Mucosa of stomach (tissue), 1 donor: ENCODE data around the gene GRID1.
"Not testable (repeated sequence)": the region's sequence is repeated elsewhere in the genome, so short reads cannot be mapped to it uniquely, and the experiment has no call there.

Experiments used
- H3K27me3 ChIP-seq: one replicate; pipeline ENCODE4 v1.7.0; 2013; ENCODE audit warnings: mild to moderate bottlenecking, low read length; ENCODE audit not compliant: control insufficient read depth, insufficient read depth
- H3K36me3 ChIP-seq: one replicate; pipeline ENCODE4 v1.7.0; 2013; ENCODE audit warnings: low read length; ENCODE audit not compliant: control insufficient read depth, insufficient read depth
- H3K4me1 ChIP-seq: one replicate; pipeline ENCODE4 v1.7.0; 2013; ENCODE audit warnings: mild to moderate bottlenecking, low read length; ENCODE audit not compliant: control insufficient read depth, insufficient read depth
- H3K4me3 ChIP-seq: one replicate; pipeline ENCODE4 v1.7.0; 2013; ENCODE audit warnings: low read length
- H3K9ac ChIP-seq: one replicate; pipeline ENCODE4 v1.7.0; 2013; ENCODE audit warnings: mild to moderate bottlenecking, low read length, moderate library complexity
- H3K9me3 ChIP-seq: one replicate; pipeline ENCODE4 v1.7.0; 2013; ENCODE audit warnings: mild to moderate bottlenecking, low read length, moderate library complexity; ENCODE audit not compliant: control insufficient read depth
- donor health status: Pancreatic carcinoma.

GRID1 gene

GRCh38 chr10:85857791-85858190 is 508.8 kb downstream of the GRID1 start:
- Histone ChIP-seq H3K27me3 (no peaks in the 10 kb centered on the region), H3K36me3 (no peaks in the 10 kb centered on the region), H3K9ac (no peak overlapping the region), H3K9me3 (no peaks in the 10 kb centered on the region), H3K4me3 (no peak overlapping the region), H3K4me1 (no peaks in the 10 kb centered on the region)

GRCh38 chr10:85857305-85857704 is 509.3 kb downstream of the GRID1 start:
- Histone ChIP-seq H3K36me3 (no peaks in the 10 kb centered on the region), H3K9ac (no peak overlapping the region), H3K27me3 (no peaks in the 10 kb centered on the region), H3K4me1 (peaks cover under 1% of the 10 kb centered on the region), H3K9me3 (no peaks in the 10 kb centered on the region), H3K4me3 (no peak overlapping the region)

DNA sequence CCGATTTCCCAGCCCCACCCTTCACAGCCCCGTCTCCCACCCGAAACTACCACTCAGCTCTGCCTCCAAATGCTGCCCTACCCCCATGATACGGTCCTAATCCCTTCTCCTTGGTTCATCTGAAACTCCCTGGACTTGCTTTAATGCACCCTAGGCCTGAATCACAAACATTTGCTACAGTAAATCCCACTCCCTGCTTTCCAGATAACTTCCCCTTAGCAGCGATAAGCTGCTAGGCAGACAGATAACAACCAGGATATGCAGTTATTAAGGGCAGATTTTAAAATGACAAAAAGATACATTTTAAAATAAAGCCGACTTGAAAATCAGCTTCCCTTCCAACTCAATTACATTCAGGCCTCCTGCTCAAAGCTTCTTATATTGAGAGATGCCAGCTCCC is 514.7 kb downstream of the GRID1 start:
- H3K27me3 ChIP-seq: no peaks in the 10 kb centered on the region
- no peaks in the 10 kb centered on the region for H3K9me3 ChIP-seq
- no peak overlapping the region for H3K9ac ChIP-seq
- no peak overlapping the region for H3K4me3 ChIP-seq
- H3K4me1 ChIP-seq: peaks cover 9% of the 10 kb centered on the region
- H3K36me3 ChIP-seq: no peaks in the 10 kb centered on the region

DNA sequence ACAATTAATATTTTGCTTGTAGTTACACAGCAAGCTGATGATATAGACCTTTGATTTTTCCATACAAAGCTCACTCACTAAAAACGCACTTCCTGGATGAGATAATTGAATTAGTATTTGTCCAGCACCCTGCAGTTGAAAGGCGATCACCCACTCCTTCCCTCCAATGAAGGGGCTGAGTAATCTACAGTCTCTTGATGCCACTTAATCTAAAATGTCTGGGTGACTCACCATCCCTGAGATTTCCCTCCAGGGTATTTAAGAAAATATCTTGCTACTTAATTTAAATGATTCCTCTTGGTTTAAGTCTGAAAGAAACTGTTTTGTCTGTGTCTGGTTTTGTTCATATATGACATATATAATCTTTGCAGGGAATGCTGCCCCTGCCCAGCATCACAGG is 515.3 kb downstream of the GRID1 start:
- no peaks in the 10 kb centered on the region for H3K27me3 ChIP-seq
- H3K4me1 ChIP-seq: peaks cover 9% of the 10 kb centered on the region
- no peak overlapping the region for H3K4me3 ChIP-seq
- H3K9ac ChIP-seq: no peak overlapping the region
- H3K9me3 ChIP-seq: no peaks in the 10 kb centered on the region
- H3K36me3 ChIP-seq: no peaks in the 10 kb centered on the region

- Histone ChIP-seq H3K36me3 (no peaks in the 10 kb centered on the region), H3K4me1 (peaks cover 9% of the 10 kb centered on the region), H3K4me3 (no peak overlapping the region), H3K27me3 (no peaks in the 10 kb centered on the region), H3K9me3 (no peaks in the 10 kb centered on the region), H3K9ac (no peak overlapping the region)
Observed at GRCh38 chr10:85850736-85851135, 515.9 kb downstream of the GRID1 start.

GRCh38 chr10:85849315-85849714 is 517.3 kb downstream of the GRID1 start:
- Histone ChIP-seq H3K27me3 (no peaks in the 10 kb centered on the region), H3K4me1 (peaks cover 9% of the 10 kb centered on the region), H3K36me3 (no peaks in the 10 kb centered on the region), H3K9ac (no peak overlapping the region), H3K9me3 (no peaks in the 10 kb centered on the region), H3K4me3 (no peak overlapping the region)

- no peaks in the 10 kb centered on the region for H3K9me3 ChIP-seq
- H3K27me3 ChIP-seq: no peaks in the 10 kb centered on the region
- H3K4me1 ChIP-seq: peaks cover 9% of the 10 kb centered on the region
- H3K9ac ChIP-seq: no peak overlapping the region
- H3K4me3 ChIP-seq: no peak overlapping the region
- H3K36me3 ChIP-seq: no peaks in the 10 kb centered on the region
Observed at GRCh38 chr10:85848756-85849155, 517.8 kb downstream of the GRID1 start.

DNA sequence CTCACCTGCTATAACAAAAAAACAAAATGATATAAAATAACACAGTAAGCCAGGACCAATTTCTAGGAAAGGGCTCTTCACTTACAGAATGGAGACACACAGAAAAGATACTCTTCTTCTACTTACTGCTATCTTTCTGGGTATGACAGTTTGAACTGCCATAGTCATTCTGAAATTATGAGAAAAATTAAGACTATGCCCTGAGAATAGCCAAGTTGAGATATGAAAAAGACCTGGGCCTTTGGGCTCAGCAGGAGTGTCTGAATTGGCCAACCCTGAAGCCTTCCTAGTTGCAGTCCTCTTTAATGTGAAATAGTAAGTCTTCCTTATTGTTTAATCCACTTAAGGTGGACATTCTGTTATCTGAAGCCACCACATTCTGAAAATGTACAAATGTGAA is 519.5 kb downstream of the GRID1 start:
- Histone ChIP-seq H3K27me3 (no peaks in the 10 kb centered on the region), H3K9me3 (no peaks in the 10 kb centered on the region), H3K9ac (no peak overlapping the region), H3K4me3 (no peak overlapping the region), H3K4me1 (peaks cover 6% of the 10 kb centered on the region), H3K36me3 (no peaks in the 10 kb centered on the region)

DNA sequence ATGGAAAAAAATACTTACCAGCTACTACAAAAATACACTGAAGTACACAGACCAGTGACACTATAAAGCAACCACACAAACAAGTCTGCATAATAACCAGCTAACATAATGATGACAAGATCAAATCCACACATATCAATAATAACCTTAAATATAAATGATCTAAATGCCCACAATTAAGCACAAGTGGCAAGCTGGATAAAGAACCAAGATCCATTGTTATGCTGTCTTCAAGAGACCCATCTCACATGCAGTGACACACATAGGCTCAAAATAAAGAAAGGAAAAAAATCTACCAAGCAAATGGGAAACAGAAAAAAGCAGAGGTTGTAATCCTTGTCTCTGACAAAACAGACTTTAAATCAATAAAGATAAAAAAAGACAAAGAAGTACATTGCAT is 527.9 kb downstream of the GRID1 start:
- H3K9me3 ChIP-seq, H3K27me3 ChIP-seq, H3K36me3 ChIP-seq, H3K9ac ChIP-seq, H3K4me1 ChIP-seq, H3K4me3 ChIP-seq: not testable (repeated sequence)

DNA sequence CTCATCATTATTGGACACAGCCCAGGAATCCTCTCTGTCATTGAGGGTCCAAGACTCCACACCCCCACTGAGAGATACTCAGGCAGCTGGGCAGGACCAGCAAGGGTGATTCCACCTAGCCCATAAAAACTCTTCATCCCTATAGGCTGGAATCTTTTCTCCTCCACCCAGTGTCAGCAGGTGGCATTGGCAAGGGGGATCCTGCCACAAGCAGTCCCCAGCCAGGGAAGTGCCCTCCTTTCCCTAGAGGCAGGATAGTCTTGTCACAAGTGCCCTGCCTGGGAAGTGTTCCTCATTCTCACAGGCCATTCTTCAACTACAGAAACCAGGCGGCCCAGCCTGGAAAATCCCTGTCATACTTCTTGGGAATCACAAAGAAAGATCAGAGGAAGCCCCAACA is 533.6 kb downstream of the GRID1 start:
- no peaks in the 10 kb centered on the region for H3K27me3 ChIP-seq
- H3K4me1 ChIP-seq: no peaks in the 10 kb centered on the region
- no peak overlapping the region for H3K4me3 ChIP-seq
- no peaks in the 10 kb centered on the region for H3K36me3 ChIP-seq
- H3K9ac ChIP-seq: no peak overlapping the region
- no peaks in the 10 kb centered on the region for H3K9me3 ChIP-seq

GRCh38 chr10:85831422-85831821 is 535.2 kb downstream of the GRID1 start:
- Histone ChIP-seq H3K4me3 (no peak overlapping the region), H3K4me1 (no peaks in the 10 kb centered on the region), H3K9ac (no peak overlapping the region), H3K36me3 (no peaks in the 10 kb centered on the region), H3K9me3 (no peaks in the 10 kb centered on the region), H3K27me3 (no peaks in the 10 kb centered on the region)

- no peak overlapping the region for H3K9ac ChIP-seq
- H3K4me3 ChIP-seq: no peak overlapping the region
- H3K9me3 ChIP-seq: no peaks in the 10 kb centered on the region
- H3K27me3 ChIP-seq: no peaks in the 10 kb centered on the region
- no peaks in the 10 kb centered on the region for H3K4me1 ChIP-seq
- H3K36me3 ChIP-seq: no peaks in the 10 kb centered on the region
Observed at GRCh38 chr10:85826377-85826776, 540.2 kb downstream of the GRID1 start.

DNA sequence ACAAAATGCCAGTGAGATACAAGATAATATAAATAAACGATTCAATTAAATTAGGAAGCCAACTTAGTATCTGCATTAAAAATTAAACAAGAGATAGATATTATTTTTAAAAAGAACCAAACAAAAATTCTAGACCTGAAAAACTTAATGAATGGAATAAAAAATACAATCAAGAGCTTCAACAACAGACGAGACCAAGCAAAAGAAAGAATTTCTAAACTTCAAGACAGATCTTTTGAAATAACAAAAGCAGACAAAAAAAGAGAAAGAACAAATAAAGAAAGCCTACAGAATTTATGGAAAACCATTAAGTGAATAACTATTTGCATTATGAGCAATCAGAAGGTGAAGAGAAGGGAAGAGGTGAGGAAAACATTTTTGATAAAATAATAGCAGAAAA is 555.2 kb downstream of the GRID1 start:
- Histone ChIP-seq H3K4me1 (no peaks in the 10 kb centered on the region), H3K9ac (no peak overlapping the region), H3K36me3 (no peaks in the 10 kb centered on the region), H3K9me3 (no peaks in the 10 kb centered on the region), H3K4me3 (no peak overlapping the region), H3K27me3 (no peaks in the 10 kb centered on the region)
